Cardiac atrium fibroblast (primary cell): ENCODE measurements around the gene TMEM270. TPM values are rescaled to one million over a fixed set of nuclear protein-coding genes. Genes with fewer than 3 reads are reported as not detected.

Experiments used
- total RNA-seq: library from RNA; depleted of rRNA; stranded (reverse); fragments of >200 nt; gene quantifications from 2 replicates; pipeline ENCODE4 v1.2.3, GENCODE V29; 2015

Gene TMEM270
- not detected in 2 replicates for total RNA-seq

DNA sequence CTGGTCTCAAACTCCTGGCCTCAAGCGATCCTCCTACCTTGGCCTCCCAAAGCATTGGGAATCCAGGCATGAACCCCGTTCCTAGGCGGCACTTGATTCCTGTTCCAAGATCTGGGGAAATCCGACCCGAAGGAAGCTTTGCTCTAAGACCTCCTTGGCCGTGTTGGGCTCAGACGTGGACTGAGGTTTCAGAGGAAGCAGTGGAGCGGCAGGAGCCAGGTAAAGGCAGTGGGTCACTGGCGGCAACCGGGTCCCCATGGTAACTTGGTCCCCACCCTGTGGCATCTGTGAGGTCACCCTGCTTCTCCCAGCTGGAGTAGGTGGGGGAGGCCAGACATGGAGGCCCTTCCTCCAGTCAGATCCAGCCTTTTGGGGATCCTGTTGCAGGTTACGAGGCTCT, at the start of gene TMEM270:
Gene TMEM270 (plus strand): TSS at position 301 of the 400 bp plus-strand sequence. CDS start 36 bp downstream, at position 337.

DNA sequence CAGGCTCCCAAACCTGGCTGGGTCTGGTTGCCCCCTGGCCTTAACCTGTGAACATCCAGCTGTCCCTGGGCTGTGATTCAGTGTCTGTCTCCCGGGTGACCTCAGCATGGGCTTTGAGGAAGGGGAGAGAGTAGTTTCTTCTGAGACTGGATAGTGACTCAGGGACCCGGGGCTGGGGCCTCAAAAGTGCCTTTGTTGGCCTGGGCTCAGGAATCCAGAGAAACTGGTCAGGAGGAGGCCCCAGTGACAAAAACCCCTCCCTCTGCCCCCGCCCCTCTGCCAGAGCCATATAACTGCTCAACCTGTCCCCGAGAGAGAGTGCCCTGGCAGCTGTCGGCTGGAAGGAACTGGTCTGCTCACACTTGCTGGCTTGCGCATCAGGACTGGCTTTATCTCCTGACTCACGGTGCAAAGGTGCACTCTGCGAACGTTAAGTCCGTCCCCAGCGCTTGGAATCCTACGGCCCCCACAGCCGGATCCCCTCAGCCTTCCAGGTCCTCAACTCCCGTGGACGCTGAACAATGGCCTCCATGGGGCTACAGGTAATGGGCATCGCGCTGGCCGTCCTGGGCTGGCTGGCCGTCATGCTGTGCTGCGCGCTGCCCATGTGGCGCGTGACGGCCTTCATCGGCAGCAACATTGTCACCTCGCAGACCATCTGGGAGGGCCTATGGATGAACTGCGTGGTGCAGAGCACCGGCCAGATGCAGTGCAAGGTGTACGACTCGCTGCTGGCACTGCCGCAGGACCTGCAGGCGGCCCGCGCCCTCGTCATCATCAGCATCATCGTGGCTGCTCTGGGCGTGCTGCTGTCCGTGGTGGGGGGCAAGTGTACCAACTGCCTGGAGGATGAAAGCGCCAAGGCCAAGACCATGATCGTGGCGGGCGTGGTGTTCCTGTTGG, 30.0 kb upstream of the TMEM270 start, which contains the start of gene CLDN4:
Gene CLDN4 (plus strand): TSS at position 316 of the 903 bp plus-strand sequence. CDS start 206 bp downstream, at position 522.

GRCh38 chr7:73842067-73842976, 18.6 kb upstream of the TMEM270 start, which contains the start of gene METTL27:
METTL27 (minus strand) TSS chr7:73842516; CDS start chr7:73842140, 376 bp downstream.

Other genes starting within 250 kb of the TMEM270 start
- gene MLXIPL, start 236.6 kb upstream of the TMEM270 start, total RNA-seq = 1.5 TPM in 1 of 2 replicates, not detected in the other
- 2.8 and 3.6 TPM in 2 replicates for gene VPS37D, start 193.3 kb upstream of the TMEM270 start, total RNA-seq
- 4.1 and 4.7 TPM in 2 replicates for gene DNAJC30, start 177.7 kb upstream of the TMEM270 start, total RNA-seq
- 65.6 and 67.5 TPM in 2 replicates for gene BUD23, start 177.6 kb upstream of the TMEM270 start, total RNA-seq
- gene STX1A, start 141.5 kb upstream of the TMEM270 start, total RNA-seq = 11.2 and 14.8 TPM in 2 replicates
- 8.9 and 9.4 TPM in 2 replicates for gene ABHD11, start 122.4 kb upstream of the TMEM270 start, total RNA-seq
- gene CLDN3, start 90.9 kb upstream of the TMEM270 start, total RNA-seq = not detected in 2 replicates
- under 0.01 TPM in 1 of 2 replicates, not detected in the other for gene CLDN4, start 30.2 kb upstream of the TMEM270 start, total RNA-seq
- 2.1 and 4.5 TPM in 2 replicates for gene METTL27, start 18.6 kb upstream of the TMEM270 start, total RNA-seq
- gene ELN, start 167.0 kb downstream of the TMEM270 start, total RNA-seq = 22.7 and 36.3 TPM in 2 replicates
- 19.4 and 23.3 TPM in 2 replicates for gene LIMK1, start 222.6 kb downstream of the TMEM270 start, total RNA-seq